ENCODE results near the gene SGTA. TPM values are rescaled to one million over a fixed set of nuclear protein-coding genes. Genes with fewer than 3 reads are reported as not detected.
A peak's percentile ranks its signal among the peaks of the same experiment; 100 is the strongest.

SGTA gene
- total and polyA plus RNA-seq, 2 of the 13 experiments (the other 11 are each of a cell fraction or from before 2014, with no cell fraction given): 43.9 to 47.4 TPM

DNA sequence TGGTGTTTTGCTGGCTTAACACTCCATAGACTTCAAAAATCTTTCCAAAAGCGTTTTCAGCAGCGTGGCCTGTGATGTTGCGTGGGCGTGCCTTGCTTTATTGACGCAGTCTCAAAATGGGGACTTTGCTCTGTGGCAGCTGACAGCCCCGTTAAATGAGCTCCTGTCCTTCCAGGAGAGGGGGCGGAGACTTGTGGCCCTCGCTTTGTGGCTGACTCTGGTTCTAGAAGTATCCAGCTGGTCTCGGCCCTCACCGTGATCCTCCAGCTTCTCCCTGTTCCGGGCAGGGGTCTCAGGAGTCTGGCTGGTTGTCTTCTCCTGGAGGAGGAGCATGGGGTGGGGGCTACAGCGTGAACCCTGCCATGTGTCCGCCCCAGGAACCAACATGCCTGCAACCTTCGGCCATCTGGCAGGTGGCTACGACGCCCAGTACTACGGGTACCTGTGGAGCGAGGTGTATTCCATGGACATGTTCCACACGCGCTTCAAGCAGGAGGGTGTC is 28.2 kb upstream of the SGTA start (continued):
- TF ChIP-seq, protein P1, sequence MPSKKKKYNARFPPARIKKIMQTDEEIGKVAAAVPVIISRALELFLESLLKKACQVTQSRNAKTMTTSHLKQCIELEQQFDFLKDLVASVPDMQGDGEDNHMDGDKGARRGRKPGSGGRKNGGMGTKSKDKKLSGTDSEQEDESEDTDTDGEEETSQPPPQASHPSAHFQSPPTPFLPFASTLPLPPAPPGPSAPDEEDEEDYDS (CRISPR knock-in tag; IDR thresholded peaks at IDR 0.05): peak; percentile 55; the same call in 1 of the 2 replicates
- no peak for TF ChIP-seq ZNF460 (CRISPR knock-in tag; IDR thresholded peaks at IDR 0.05; ENCODE audit: borderline replicate concordance)
- TF ChIP-seq, protein P2, sequence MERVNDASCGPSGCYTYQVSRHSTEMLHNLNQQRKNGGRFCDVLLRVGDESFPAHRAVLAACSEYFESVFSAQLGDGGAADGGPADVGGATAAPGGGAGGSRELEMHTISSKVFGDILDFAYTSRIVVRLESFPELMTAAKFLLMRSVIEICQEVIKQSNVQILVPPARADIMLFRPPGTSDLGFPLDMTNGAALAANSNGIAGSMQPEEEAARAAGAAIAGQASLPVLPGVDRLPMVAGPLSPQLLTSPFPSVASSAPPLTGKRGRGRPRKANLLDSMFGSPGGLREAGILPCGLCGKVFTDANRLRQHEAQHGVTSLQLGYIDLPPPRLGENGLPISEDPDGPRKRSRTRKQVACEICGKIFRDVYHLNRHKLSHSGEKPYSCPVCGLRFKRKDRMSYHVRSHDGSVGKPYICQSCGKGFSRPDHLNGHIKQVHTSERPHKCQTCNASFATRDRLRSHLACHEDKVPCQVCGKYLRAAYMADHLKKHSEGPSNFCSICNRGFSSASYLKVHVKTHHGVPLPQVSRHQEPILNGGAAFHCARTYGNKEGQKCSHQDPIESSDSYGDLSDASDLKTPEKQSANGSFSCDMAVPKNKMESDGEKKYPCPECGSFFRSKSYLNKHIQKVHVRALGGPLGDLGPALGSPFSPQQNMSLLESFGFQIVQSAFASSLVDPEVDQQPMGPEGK (CRISPR knock-in tag; IDR thresholded peaks at IDR 0.05): peak; percentile 27; the same call in 1 of the 2 replicates
- 0 out of 2 replicates have a peak, but pooled peaks have one; percentile 50 for TF ChIP-seq ZNF747 (CRISPR knock-in tag; IDR thresholded peaks at IDR 0.05; ENCODE audit: borderline replicate concordance)
- peak; percentile 85 for TF ChIP-seq SAP130 (CRISPR knock-in tag; IDR thresholded peaks at IDR 0.05; ENCODE audit: low read depth)
- 0 out of 2 replicates have a peak, but pooled peaks have one; percentile 14 for TF ChIP-seq TFDP2 (CRISPR knock-in tag; IDR thresholded peaks at IDR 0.05)
- 0 out of 2 replicates have a peak, but pooled peaks have one; percentile 3 for TF ChIP-seq SMAD1 (CRISPR knock-in tag; IDR thresholded peaks at IDR 0.05; ENCODE audit: borderline replicate concordance, low read depth)
- peak; percentile 62; the same call in 1 of the 2 replicates for TF ChIP-seq KDM5B (CRISPR knock-in tag; IDR thresholded peaks at IDR 0.05; ENCODE audit: borderline replicate concordance)
- no peak for TF ChIP-seq FLYWCH1 (CRISPR knock-in tag; IDR thresholded peaks at IDR 0.05)
- TF ChIP-seq YY1 (IDR thresholded peaks at IDR 0.05; ENCODE audit: insufficient read depth, insufficient replicate concordance, low read depth, low read length): no peak
- TF ChIP-seq, protein P3, sequence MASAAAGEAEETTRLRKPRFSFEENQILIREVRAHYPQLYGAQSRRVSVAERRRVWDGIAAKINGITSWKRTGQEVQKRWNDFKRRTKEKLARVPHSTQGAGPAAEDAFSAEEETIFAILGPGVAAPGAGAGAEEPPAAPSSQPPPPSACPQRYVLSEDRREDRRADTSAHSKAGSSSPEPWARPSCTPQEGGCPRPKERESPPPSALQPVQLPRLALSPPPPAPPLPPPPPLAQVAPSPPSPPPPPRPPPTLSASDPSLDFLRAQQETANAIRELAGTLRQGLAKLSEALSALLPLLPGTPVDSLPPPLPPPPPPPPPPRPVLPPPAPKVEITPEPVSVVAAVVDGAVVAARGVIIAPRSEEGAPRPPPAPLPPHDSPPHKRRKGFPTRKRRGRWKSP (CRISPR knock-in tag; IDR thresholded peaks at IDR 0.05): no peak
- TF ChIP-seq, protein P4, sequence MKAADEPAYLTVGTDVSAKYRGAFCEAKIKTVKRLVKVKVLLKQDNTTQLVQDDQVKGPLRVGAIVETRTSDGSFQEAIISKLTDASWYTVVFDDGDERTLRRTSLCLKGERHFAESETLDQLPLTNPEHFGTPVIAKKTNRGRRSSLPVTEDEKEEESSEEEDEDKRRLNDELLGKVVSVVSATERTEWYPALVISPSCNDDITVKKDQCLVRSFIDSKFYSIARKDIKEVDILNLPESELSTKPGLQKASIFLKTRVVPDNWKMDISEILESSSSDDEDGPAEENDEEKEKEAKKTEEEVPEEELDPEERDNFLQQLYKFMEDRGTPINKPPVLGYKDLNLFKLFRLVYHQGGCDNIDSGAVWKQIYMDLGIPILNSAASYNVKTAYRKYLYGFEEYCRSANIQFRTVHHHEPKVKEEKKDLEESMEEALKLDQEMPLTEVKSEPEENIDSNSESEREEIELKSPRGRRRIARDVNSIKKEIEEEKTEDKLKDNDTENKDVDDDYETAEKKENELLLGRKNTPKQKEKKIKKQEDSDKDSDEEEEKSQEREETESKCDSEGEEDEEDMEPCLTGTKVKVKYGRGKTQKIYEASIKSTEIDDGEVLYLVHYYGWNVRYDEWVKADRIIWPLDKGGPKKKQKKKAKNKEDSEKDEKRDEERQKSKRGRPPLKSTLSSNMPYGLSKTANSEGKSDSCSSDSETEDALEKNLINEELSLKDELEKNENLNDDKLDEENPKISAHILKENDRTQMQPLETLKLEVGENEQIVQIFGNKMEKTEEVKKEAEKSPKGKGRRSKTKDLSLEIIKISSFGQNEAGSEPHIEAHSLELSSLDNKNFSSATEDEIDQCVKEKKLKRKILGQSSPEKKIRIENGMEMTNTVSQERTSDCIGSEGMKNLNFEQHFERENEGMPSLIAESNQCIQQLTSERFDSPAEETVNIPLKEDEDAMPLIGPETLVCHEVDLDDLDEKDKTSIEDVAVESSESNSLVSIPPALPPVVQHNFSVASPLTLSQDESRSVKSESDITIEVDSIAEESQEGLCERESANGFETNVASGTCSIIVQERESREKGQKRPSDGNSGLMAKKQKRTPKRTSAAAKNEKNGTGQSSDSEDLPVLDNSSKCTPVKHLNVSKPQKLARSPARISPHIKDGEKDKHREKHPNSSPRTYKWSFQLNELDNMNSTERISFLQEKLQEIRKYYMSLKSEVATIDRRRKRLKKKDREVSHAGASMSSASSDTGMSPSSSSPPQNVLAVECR (CRISPR knock-in tag; IDR thresholded peaks at IDR 0.05; ENCODE audit: borderline replicate concordance): peak; percentile 77
- no peak for TF ChIP-seq FOXO4 (CRISPR knock-in tag; conservative IDR thresholded peaks at IDR 0.05)
- TF ChIP-seq ZFY (CRISPR knock-in tag; IDR thresholded peaks at IDR 0.05): peak; percentile 64; the same call in 1 of the 2 replicates
- peak; percentile 39; the same call in 1 of the 2 replicates for TF ChIP-seq TBX2 (CRISPR knock-in tag; IDR thresholded peaks at IDR 0.05; ENCODE audit: borderline replicate concordance)
- no peak for TF ChIP-seq XRCC5 (optimal IDR thresholded peaks at IDR 0.05; ENCODE audit: low read length)
- no peak for TF ChIP-seq ATM (IDR thresholded peaks at IDR 0.05; ENCODE audit: borderline replicate concordance)
- TF ChIP-seq MXI1 (IDR thresholded peaks at IDR 0.05; ENCODE audit: borderline replicate concordance, low read depth, low read length): peak; percentile 22; the same call in 1 of the 3 replicates
- TF ChIP-seq SMARCC2 (IDR thresholded peaks at IDR 0.05): no peak

Data from HepG2 (cell line).